H1 (cell line): Measurements from ENCODE around the gene BIRC7. TPM values are rescaled to one million over a fixed set of nuclear protein-coding genes. Genes with fewer than 3 reads are reported as not detected.

Source experiments
- CBX5 ChIP-seq: fragments of 300-800, 300-1000 bp; sonication (generic); IDR thresholded peaks from 2 replicates; pipeline ENCODE4 v1.7.1; 2016; ENCODE audit warnings: antibody characterized with exemption, low read length, low read depth
- CTCF ChIP-seq, 3 experiments: IDR thresholded peaks; 1 replicate in 2 of 3; 2 replicates in 1 of 3; pipeline versions ENCODE4 v1.5.1 to v1.6.1; 2011; ENCODE audit warnings: low read length in 3 of 3, mild to moderate bottlenecking in 3 of 3, inconsistent platforms in 2 of 3, low read depth in 1 of 3, moderate library complexity in 1 of 3; ENCODE audit not compliant: insufficient read depth in 1 of 3; ENCODE audit errors: control extremely low read depth in 1 of 3
- FOSL1 ChIP-seq: IDR thresholded peaks from 2 replicates; pipeline ENCODE4 v1.6.1; 2011; ENCODE audit warnings: mild to moderate bottlenecking, low read depth, low read length, moderate library complexity; ENCODE audit not compliant: insufficient read depth
- JUND ChIP-seq: IDR thresholded peaks from 2 replicates; pipeline ENCODE4 v1.6.1; 2011; ENCODE audit warnings: mild to moderate bottlenecking, improper control_type of control experiment, low read length
- POU5F1 ChIP-seq: IDR thresholded peaks from 2 replicates; pipeline ENCODE4 v1.6.1; 2011; ENCODE audit warnings: low read depth, mild to moderate bottlenecking, low read length, moderate library complexity
- SAP30 ChIP-seq: fragments of 300-600 bp; sonication (generic); IDR thresholded peaks from 2 replicates; pipeline ENCODE4 v1.7.1; 2012; ENCODE audit warnings: low read length, moderate library complexity, mild to moderate bottlenecking, inconsistent platforms; ENCODE audit not compliant: insufficient read depth, insufficient replicate concordance
- polyA plus RNA-seq, 7 experiments: library from polyadenylated mRNA; depleted of rRNA in 3 of 7; stranded (reverse) in 5 of 7; unstranded in 2 of 7; fragments of >200 nt in 5 of 7; fragments of 200-250 nt in 2 of 7; gene quantifications; 1 replicate in 5 of 7; 2 replicates in 1 of 7; 4 replicates in 1 of 7; pipeline versions ENCODE4 v1.2.1 to v1.2.3, GENCODE V29; 2011 to 2013; ENCODE audit warnings: missing spikeins in 2 of 7, mixed read lengths in 2 of 7
- total RNA-seq: library from RNA; stranded (reverse); fragmentation: NEBNext Ultra II Directional; extraction: Animal tissue kit (Norgen Biotek cat#: 25700); gene quantifications from 2 replicates; pipeline ENCODE4 v1.2.1, GENCODE V29; 2021

The BIRC7 gene
- total and polyA plus RNA-seq, 2 of the 8 experiments (the other 6 are each of a cell fraction or from before 2014, with no cell fraction given): 0.11 to 0.41 TPM

GRCh38 chr20:63258781-63259180 lies 23.1 kb downstream of the BIRC7 start (continued):
- TF ChIP-seq CTCF (IDR thresholded peaks at IDR 0.05; ENCODE audit: control extremely low read depth in 1 of 3, insufficient read depth in 1 of 3, low read depth in 1 of 3, low read length in 3 of 3) (no peak), POU5F1 (no peak), CBX5 (no peak), FOSL1 (no peak), SAP30 (no peak), JUND (no peak)
